Calu3 (cell line): Measurements from ENCODE around the gene MEOX2. TPM values are rescaled to one million over a fixed set of nuclear protein-coding genes. Genes with fewer than 3 reads are reported as not detected.
A peak's percentile ranks its signal among the peaks of the same experiment; 100 is the strongest.

Source experiments
- BruUV-seq: library from RNA; stranded (reverse); fragments of 400-500 nt; replicated peaks from 2 replicates; lab custom pipeline; 2021; lab: Mats Ljungman, UMichigan
- CTCF ChIA-PET: fragments of 300-600 bp; sonication (Branson Sonifier 250); formaldehyde crosslinking; loops from one replicate; lab custom pipeline; 2022; ENCODE audit warnings: antibody characterized with exemption; lab: Charles Lee
- DNase-seq: peaks from one replicate; pipeline ENCODE4 v3.0.0; 2022
- H3K27ac Mint-ChIP-seq: one replicate; pipeline ENCODE4 v1.8.0; 2022; ENCODE audit warnings: mixed read lengths; ENCODE audit not compliant: unreplicated experiment
- H3K27me3 Mint-ChIP-seq: one replicate; pipeline ENCODE4 v1.8.0; 2022; ENCODE audit warnings: mixed read lengths; ENCODE audit not compliant: unreplicated experiment
- H3K36me3 Mint-ChIP-seq: one replicate; pipeline ENCODE4 v1.8.0; 2022; ENCODE audit warnings: mild to moderate bottlenecking, moderate library complexity, mixed read lengths; ENCODE audit not compliant: insufficient read depth, unreplicated experiment
- H3K4me1 Mint-ChIP-seq: one replicate; pipeline ENCODE4 v1.8.0; 2022; ENCODE audit warnings: mild to moderate bottlenecking, low read depth, mixed read lengths; ENCODE audit not compliant: unreplicated experiment
- H3K4me3 Mint-ChIP-seq: one replicate; pipeline ENCODE4 v1.8.0; 2022; ENCODE audit warnings: mild to moderate bottlenecking, low read depth, moderate library complexity, mixed read lengths; ENCODE audit not compliant: unreplicated experiment
- H3K9me3 Mint-ChIP-seq: one replicate; pipeline ENCODE4 v1.8.0; 2022; ENCODE audit warnings: low read depth, mixed read lengths; ENCODE audit not compliant: unreplicated experiment
- intact Hi-C: fragments of 100-400 bp; cut with micrococcal nuclease; formaldehyde crosslinking; loops from one replicate; pipeline ENCODE4 v1.10.0; 2022; ENCODE audit not compliant: unreplicated experiment
- total RNA-seq: library from RNA; stranded (reverse); gene quantifications from 2 replicates; pipeline ENCODE4 v1.2.3, GENCODE V29; 2022
- TF ChIP-seq, protein P1 (sequence below): fragments of 200-600 bp; IDR thresholded peaks from one replicate; pipeline ENCODE4 v1.8.0; 2022; ENCODE audit warnings: antibody characterized with exemption; ENCODE audit not compliant: unreplicated experiment

Gene MEOX2
- total RNA-seq, 1 experiment from 2014 or later = 12.6 TPM

DNA sequence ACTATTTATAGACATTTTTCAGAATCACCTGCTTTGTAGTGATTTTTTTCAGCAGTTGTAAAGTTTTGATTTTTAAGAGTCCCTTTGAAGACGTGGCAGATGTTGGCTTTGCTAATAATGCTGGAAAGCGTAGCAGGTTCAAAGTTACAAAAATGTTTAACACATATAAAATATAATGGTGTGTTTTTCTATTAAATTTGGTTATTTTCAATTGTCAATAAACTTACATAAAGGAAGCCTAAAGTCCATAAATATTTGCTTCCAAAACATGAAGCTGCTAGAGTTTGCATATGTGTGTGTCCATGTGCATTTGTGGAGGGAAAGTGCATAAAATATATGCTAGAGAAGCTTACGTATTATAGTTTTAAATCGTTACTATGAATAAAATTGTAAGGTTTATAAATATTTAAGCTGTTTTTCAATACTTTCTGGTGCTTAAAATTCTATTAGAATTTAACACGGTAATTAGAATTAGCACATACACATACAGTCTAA, 3.7 kb downstream of the MEOX2 start:
- no peaks in the 10 kb centered on the region for H3K9me3 Mint-ChIP-seq
- peaks cover 50% of the 10 kb centered on the region for H3K36me3 Mint-ChIP-seq
- intact Hi-C loops = loop anchor here (2.0 to 10.0 kb wide), 2 partner anchors 14 to 382 kb away; no protein-coding TSS in a partner anchor
- H3K27me3 Mint-ChIP-seq = peaks cover 36% of the 10 kb centered on the region
- CTCF ChIA-PET = interaction anchor here (1.3 to 2.5 kb wide), 2 partner anchors 15 to 124 kb away, joined by 4 to 7 read pairs; no protein-coding TSS in a partner anchor
- no TSS peak for BruUV-seq
- TF ChIP-seq, protein P1, sequence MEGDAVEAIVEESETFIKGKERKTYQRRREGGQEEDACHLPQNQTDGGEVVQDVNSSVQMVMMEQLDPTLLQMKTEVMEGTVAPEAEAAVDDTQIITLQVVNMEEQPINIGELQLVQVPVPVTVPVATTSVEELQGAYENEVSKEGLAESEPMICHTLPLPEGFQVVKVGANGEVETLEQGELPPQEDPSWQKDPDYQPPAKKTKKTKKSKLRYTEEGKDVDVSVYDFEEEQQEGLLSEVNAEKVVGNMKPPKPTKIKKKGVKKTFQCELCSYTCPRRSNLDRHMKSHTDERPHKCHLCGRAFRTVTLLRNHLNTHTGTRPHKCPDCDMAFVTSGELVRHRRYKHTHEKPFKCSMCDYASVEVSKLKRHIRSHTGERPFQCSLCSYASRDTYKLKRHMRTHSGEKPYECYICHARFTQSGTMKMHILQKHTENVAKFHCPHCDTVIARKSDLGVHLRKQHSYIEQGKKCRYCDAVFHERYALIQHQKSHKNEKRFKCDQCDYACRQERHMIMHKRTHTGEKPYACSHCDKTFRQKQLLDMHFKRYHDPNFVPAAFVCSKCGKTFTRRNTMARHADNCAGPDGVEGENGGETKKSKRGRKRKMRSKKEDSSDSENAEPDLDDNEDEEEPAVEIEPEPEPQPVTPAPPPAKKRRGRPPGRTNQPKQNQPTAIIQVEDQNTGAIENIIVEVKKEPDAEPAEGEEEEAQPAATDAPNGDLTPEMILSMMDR = no peak
- H3K4me1 Mint-ChIP-seq = peaks cover 33% of the 10 kb centered on the region
- peak overlapping the region; percentile 44 for H3K27ac Mint-ChIP-seq
- H3K4me3 Mint-ChIP-seq = no peak overlapping the region
- DNase-seq = no peak

DNA sequence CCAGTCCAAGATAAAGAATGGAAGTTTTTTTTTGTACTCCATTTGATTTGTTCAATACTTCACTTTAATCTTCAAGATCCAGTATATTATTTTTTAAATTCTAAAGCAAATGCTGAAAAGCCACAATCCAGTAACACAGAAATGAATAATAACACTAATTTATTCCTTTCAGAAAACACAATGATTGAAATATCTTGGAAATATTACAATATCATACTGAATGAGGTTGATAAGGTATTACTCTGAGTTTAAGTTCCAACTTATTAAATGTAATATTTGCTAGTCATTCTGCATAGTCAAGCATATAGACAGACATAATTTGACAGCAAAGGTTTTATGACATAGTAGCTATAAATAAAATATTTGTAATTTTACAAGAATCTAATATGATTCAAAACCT, 4.4 kb downstream of the MEOX2 start:
- H3K9me3 Mint-ChIP-seq = no peaks in the 10 kb centered on the region

DNA sequence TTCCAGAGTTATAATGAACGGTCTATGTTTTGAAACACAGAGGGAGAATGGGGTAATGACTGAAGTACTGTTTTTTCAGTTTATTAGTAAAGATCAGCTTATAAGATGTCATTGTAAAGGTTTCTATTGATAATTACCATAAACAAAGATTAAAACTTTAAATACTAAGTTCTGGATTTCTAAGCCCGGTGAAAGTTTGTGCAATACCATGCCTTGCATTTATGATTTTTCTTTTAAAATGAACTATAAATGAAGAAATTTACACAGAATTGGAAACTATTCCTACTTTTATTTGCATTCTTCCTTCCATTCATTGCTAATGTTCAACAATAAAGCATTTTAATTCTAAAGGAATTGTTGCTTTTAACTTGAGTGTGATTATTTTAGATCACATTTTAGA, 4.9 kb downstream of the MEOX2 start:
- intact Hi-C loops = loop anchor here (2.0 to 10.0 kb wide), 3 partner anchors 13 to 383 kb away; no protein-coding TSS in a partner anchor
- peaks cover 24% of the 10 kb centered on the region for H3K27me3 Mint-ChIP-seq

More for the DNA sequence above, 4.4 kb downstream of the MEOX2 start:
- peaks cover 29% of the 10 kb centered on the region for H3K27me3 Mint-ChIP-seq
- no TSS peak for BruUV-seq
- H3K4me3 Mint-ChIP-seq = no peak overlapping the region
- intact Hi-C loops = loop anchor here (2.0 to 10.0 kb wide), 2 partner anchors 13 to 383 kb away; no protein-coding TSS in a partner anchor
- TF ChIP-seq, protein P1 = no peak
- peaks cover 44% of the 10 kb centered on the region for H3K36me3 Mint-ChIP-seq
- peak overlapping the region; percentile 61 for H3K27ac Mint-ChIP-seq
- no peak for DNase-seq
- CTCF ChIA-PET = no interaction called here
- peaks cover 26% of the 10 kb centered on the region for H3K4me1 Mint-ChIP-seq

DNA sequence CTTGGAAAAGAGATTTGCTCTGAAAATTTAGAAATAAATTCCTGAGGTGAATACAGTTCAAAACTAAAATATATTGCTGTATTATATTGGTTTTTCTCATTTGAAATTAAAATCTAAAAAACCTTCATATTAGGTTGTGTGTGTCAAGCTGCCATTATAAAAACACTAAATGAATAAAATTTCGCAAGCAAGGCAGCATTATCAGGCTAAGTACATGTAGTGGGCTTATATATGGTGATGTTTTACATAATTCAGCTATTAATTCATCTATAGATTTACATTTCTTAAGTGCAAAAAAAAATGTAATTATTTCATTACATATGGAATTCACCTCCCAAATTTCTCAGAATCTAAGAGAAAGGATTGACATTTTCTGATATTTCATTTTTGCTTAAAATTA, 5.3 kb downstream of the MEOX2 start:
- peak overlapping the region; percentile 75 for H3K27ac Mint-ChIP-seq
- no peak for DNase-seq
- intact Hi-C loops = loop anchor here (2.0 to 10.0 kb wide), 2 partner anchors 122 to 384 kb away; no protein-coding TSS in a partner anchor
- no peak overlapping the region for H3K4me3 Mint-ChIP-seq
- TF ChIP-seq, protein P1 = no peak
- CTCF ChIA-PET = no interaction called here
- H3K36me3 Mint-ChIP-seq = peaks cover 34% of the 10 kb centered on the region
- no TSS peak for BruUV-seq
- peaks cover 17% of the 10 kb centered on the region for H3K4me1 Mint-ChIP-seq
- H3K9me3 Mint-ChIP-seq = no peaks in the 10 kb centered on the region
- peaks cover 20% of the 10 kb centered on the region for H3K27me3 Mint-ChIP-seq

More for the DNA sequence above, 4.9 kb downstream of the MEOX2 start:
- BruUV-seq = no TSS peak
- TF ChIP-seq, protein P1 = no peak
- H3K36me3 Mint-ChIP-seq = peaks cover 39% of the 10 kb centered on the region
- peak overlapping the region; percentile 61 for H3K27ac Mint-ChIP-seq
- H3K4me1 Mint-ChIP-seq = peaks cover 22% of the 10 kb centered on the region
- CTCF ChIA-PET = no interaction called here
- DNase-seq = no peak
- no peak overlapping the region for H3K4me3 Mint-ChIP-seq
- H3K9me3 Mint-ChIP-seq = no peaks in the 10 kb centered on the region
